ENCODE measurements around the gene SLC25A12. TPM values are rescaled to one million over a fixed set of nuclear protein-coding genes. Genes with fewer than 3 reads are reported as not detected.

Gene SLC25A12
- polyA plus RNA-seq, 2 of the 4 experiments (the other 2 are of a cell fraction) = 12.5 to 26.8 TPM

DNA sequence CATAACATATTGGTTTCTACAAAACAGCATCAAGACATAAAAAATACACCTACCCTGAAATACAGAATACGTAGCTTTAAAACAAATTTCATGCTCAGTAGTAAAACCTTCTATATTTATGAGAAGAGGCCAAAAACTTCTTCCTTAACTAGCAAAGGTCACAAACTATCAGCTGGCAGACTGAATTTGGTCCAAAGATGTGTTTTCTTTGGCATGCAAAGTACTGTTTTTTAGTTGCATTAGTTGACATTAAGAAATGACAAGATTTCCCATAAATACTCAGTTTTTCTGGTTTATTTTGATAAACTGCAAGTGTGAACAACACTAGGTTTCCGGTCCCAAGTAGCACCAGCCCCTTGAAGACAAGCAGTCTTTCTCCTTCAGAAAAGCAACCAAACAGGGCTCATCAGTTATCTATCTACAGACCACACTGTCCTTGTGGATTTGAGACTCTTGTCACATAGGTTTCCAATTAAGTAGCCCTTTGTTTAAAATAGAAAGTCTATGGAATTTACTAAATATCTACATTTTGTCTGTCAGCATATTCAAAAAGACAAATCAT, 35.6 kb downstream of the SLC25A12 start:
- Histone ChIP-seq H3K4me1 (no peaks in the 10 kb centered on the region), H3K4me3 (no peak overlapping the region), H3K4me2 (no peak overlapping the region), H3K9me3 (no peaks in the 10 kb centered on the region), H3K27ac (no peak overlapping the region)
- CTCF ChIA-PET = no interaction called here
- WGBS (ENCODE audit: missing lambda C conversion rate) = 95% methylated on average over 2 of the region's 2 CpGs
- TF ChIP-seq GATA3 (IDR thresholded peaks at IDR 0.05; ENCODE audit: borderline replicate concordance) (no peak), CEBPB (IDR thresholded peaks at IDR 0.05) (no peak), CHD4 (IDR thresholded peaks at IDR 0.05; ENCODE audit: borderline replicate concordance) (no peak), BHLHE40 (IDR thresholded peaks at IDR 0.05; ENCODE audit: low read depth, low read length) (no peak), MAFK (IDR thresholded peaks at IDR 0.05; ENCODE audit: partially characterized antibody) (no peak), RARB (CRISPR knock-in tag; IDR thresholded peaks at IDR 0.05) (no peak), CBX2 (IDR thresholded peaks at IDR 0.05; ENCODE audit: borderline replicate concordance, low read depth) (no peak), HEYL (CRISPR knock-in tag; IDR thresholded peaks at IDR 0.05) (no peak), JUN (IDR thresholded peaks at IDR 0.05) (no peak)
- ATAC-seq (no peak), DNase-seq (ENCODE audit: low read depth in 1 of 2, low spot score in 1 of 2) (no peak), FAIRE-seq (no peak)
- POLR2A ChIA-PET = no interaction called here

DNA sequence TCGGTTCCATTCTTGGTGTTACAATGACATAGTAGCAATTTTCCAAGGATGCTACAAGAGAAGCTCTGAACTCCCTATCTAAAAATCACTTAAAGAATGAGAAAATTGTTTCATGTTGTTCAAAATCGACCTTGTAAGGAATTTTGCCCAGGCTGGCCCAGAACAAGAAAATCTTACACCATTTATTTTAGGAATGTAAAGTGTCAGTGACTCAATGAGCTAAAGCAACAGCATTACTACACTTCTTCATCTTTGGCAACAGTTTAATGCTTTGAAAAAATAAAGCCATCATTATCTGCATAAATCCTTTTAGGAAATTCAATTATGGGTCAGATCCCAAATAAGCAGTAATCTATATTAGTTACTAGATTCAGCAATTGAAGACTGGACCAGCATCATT, 38.6 kb downstream of the SLC25A12 start:
- POLR2A ChIA-PET = no interaction called here
- no peak for FAIRE-seq
- ATAC-seq = no peak

DNA sequence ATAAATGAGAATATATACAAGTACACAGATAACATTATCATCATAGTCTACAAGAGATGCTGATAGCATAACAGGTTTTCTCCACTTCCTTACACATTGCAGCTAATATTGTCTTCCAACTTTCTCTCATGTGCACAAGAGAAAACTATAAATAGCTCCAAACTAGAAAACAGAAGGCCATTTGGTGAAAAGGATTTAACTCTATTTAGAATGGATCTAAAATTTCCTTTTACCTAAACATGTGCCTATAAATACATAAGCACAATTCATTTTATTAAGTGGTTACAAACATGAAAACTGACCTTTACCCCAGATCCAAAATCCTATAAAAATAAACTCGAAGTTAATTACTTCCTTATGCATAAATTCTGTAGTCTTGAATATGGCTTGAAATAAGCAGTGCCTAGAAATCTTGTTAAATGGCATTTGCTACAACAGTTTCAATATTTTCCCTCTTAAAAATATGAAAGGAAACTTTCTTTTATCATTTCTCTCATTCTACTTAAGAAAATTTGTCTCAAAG, 41.6 kb downstream of the SLC25A12 start:
- 0% methylated on average over 1 of the region's 1 CpG for WGBS (ENCODE audit: missing lambda C conversion rate)
- no peak overlapping the region for H3K4me3 ChIP-seq
- ChIA-PET CTCF (interaction anchor here (1.8 kb wide), 1 partner anchor 9 kb away, joined by 6 read pairs; no protein-coding TSS in a partner anchor), POLR2A (no interaction called here)
- no peak for ATAC-seq
- H3K9me3 ChIP-seq = no peaks in the 10 kb centered on the region
- no peaks in the 10 kb centered on the region for H3K4me1 ChIP-seq
- TF ChIP-seq EHF (CRISPR knock-in tag; IDR thresholded peaks at IDR 0.05) (no peak), CEBPB (IDR thresholded peaks at IDR 0.05) (no peak), ZC3H11A (IDR thresholded peaks at IDR 0.05) (no peak), ZSCAN20 (CRISPR knock-in tag; IDR thresholded peaks at IDR 0.05) (no peak), JUNB (IDR thresholded peaks at IDR 0.05) (no peak), SMC3 (IDR thresholded peaks at IDR 0.05) (no peak), CBX2 (IDR thresholded peaks at IDR 0.05; ENCODE audit: borderline replicate concordance, low read depth) (no peak), ESRRA (IDR thresholded peaks at IDR 0.05; ENCODE audit: borderline replicate concordance, low read length) (no peak), NPAS2 (CRISPR knock-in tag; IDR thresholded peaks at IDR 0.05; ENCODE audit: borderline replicate concordance) (no peak), KDM5A (IDR thresholded peaks at IDR 0.05) (no peak)
- TF ChIP-seq, protein P1, sequence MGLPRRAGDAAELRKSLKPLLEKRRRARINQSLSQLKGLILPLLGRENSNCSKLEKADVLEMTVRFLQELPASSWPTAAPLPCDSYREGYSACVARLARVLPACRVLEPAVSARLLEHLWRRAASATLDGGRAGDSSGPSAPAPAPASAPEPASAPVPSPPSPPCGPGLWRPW (IDR thresholded peaks at IDR 0.05) = no peak
- no peak for DNase-seq (ENCODE audit: low read depth in 1 of 2, low spot score in 1 of 2)
- H3K27ac ChIP-seq = no peak overlapping the region
- no peak overlapping the region for H3K4me2 ChIP-seq
- no peak for FAIRE-seq

More for the DNA sequence above, 38.6 kb downstream of the SLC25A12 start:
- CTCF ChIA-PET = no interaction called here
- no peaks in the 10 kb centered on the region for H3K4me1 ChIP-seq
- TF ChIP-seq RAD21 (conservative IDR thresholded peaks at IDR 0.05 in 1 of 2, IDR thresholded peaks at IDR 0.05 in 1 of 2) = no peak
- no peak for TF ChIP-seq KDM1A (IDR thresholded peaks at IDR 0.05; ENCODE audit: low read depth)
- no peak for TF ChIP-seq RARB (CRISPR knock-in tag; IDR thresholded peaks at IDR 0.05)
- no peak for TF ChIP-seq PHF8 (IDR thresholded peaks at IDR 0.05; ENCODE audit: borderline replicate concordance, low read depth)
- no peak for TF ChIP-seq NPAS2 (CRISPR knock-in tag; IDR thresholded peaks at IDR 0.05; ENCODE audit: borderline replicate concordance)
- no peak for TF ChIP-seq NFE2L2 (conservative IDR thresholded peaks at IDR 0.05; ENCODE audit: low read length)
- no peak overlapping the region for H3K4me2 ChIP-seq
- H3K27ac ChIP-seq = no peak overlapping the region
- no peak for DNase-seq (ENCODE audit: low read depth in 1 of 2, low spot score in 1 of 2)
- H3K4me3 ChIP-seq = no peak overlapping the region
- no peaks in the 10 kb centered on the region for H3K9me3 ChIP-seq
- 43% methylated on average over 2 of the region's 2 CpGs for WGBS (ENCODE audit: missing lambda C conversion rate)

DNA sequence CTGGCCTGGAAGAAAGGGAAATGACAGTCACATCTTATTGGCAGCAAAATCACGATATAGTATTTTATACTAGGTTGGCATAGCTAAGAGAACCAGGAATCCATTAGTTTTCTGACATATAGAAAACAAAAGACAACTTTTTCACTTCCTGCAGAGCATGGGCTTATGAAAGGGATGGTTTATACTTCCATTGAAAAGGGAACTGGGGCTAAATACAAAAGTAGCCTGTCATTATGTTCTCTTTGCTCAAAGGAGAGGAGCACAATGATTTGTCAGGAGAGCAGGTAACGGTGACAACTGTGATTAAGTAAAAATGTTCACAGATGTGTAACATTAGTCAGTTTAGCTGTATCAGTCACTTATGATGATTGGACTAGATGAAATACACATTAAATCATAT, 46.4 kb downstream of the SLC25A12 start:
- ChIA-PET POLR2A (no interaction called here), CTCF (no interaction called here)
- ATAC-seq = no peak
- no peak overlapping the region for H3K4me2 ChIP-seq
- FAIRE-seq = no peak
- no peak overlapping the region for H3K27ac ChIP-seq
- WGBS (ENCODE audit: missing lambda C conversion rate) = 85% methylated on average over 2 of the region's 2 CpGs
- no peak for DNase-seq (ENCODE audit: low read depth in 1 of 2, low spot score in 1 of 2)
- no peak overlapping the region for H3K4me3 ChIP-seq
- H3K4me1 ChIP-seq = no peaks in the 10 kb centered on the region
- no peaks in the 10 kb centered on the region for H3K9me3 ChIP-seq
- TF ChIP-seq ESRRA (IDR thresholded peaks at IDR 0.05; ENCODE audit: borderline replicate concordance, low read length) (no peak), BHLHE40 (IDR thresholded peaks at IDR 0.05; ENCODE audit: low read depth, low read length) (no peak), HOXB5 (CRISPR knock-in tag; IDR thresholded peaks at IDR 0.05) (no peak), SMC3 (IDR thresholded peaks at IDR 0.05) (no peak), CHD4 (IDR thresholded peaks at IDR 0.05; ENCODE audit: borderline replicate concordance) (no peak), KDM5A (IDR thresholded peaks at IDR 0.05) (no peak), CHD2 (IDR thresholded peaks at IDR 0.05; ENCODE audit: low read length, partially characterized antibody) (no peak), RAD21 (conservative IDR thresholded peaks at IDR 0.05 in 1 of 2, IDR thresholded peaks at IDR 0.05 in 1 of 2) (no peak), FOSB (CRISPR knock-in tag; IDR thresholded peaks at IDR 0.05) (no peak), EP300 (IDR thresholded peaks at IDR 0.05) (no peak), CBX8 (IDR thresholded peaks at IDR 0.05) (no peak), GATA3 (IDR thresholded peaks at IDR 0.05; ENCODE audit: borderline replicate concordance) (no peak), NFE2L2 (conservative IDR thresholded peaks at IDR 0.05; ENCODE audit: low read length) (no peak)
- TF ChIP-seq, protein P2, sequence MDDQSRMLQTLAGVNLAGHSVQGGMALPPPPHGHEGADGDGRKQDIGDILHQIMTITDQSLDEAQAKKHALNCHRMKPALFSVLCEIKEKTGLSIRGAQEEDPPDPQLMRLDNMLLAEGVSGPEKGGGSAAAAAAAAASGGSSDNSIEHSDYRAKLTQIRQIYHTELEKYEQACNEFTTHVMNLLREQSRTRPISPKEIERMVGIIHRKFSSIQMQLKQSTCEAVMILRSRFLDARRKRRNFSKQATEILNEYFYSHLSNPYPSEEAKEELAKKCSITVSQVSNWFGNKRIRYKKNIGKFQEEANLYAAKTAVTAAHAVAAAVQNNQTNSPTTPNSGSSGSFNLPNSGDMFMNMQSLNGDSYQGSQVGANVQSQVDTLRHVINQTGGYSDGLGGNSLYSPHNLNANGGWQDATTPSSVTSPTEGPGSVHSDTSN (IDR thresholded peaks at IDR 0.05) = no peak
- TF ChIP-seq, protein P3, sequence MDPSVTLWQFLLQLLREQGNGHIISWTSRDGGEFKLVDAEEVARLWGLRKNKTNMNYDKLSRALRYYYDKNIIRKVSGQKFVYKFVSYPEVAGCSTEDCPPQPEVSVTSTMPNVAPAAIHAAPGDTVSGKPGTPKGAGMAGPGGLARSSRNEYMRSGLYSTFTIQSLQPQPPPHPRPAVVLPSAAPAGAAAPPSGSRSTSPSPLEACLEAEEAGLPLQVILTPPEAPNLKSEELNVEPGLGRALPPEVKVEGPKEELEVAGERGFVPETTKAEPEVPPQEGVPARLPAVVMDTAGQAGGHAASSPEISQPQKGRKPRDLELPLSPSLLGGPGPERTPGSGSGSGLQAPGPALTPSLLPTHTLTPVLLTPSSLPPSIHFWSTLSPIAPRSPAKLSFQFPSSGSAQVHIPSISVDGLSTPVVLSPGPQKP (IDR thresholded peaks at IDR 0.05; ENCODE audit: low read depth, low read length) = no peak
